HG03066 (cell line): ENCODE results near the gene CBR1.

Experiments used
- ATAC-seq: cut with Tn5 transposase; IDR thresholded peaks from one replicate; pipeline ENCODE4 v1.9.1; 2021; ENCODE audit warnings: low read depth; ENCODE audit not compliant: unreplicated experiment

Gene CBR1

GRCh38 chr21:36069713-36070583 lies at the start of gene CBR1:
TSS of gene CBR1 (plus strand) at chr21:36070024. CDS start at chr21:36070116, 92 bp downstream.
- peak; percentile 97 for ATAC-seq

- ATAC-seq: peak; percentile 79
Observed at GRCh38 chr21:36021251-36021837, 48.5 kb upstream of the CBR1 start.

GRCh38 chr21:36022427-36023091 lies 47.3 kb upstream of the CBR1 start:
- ATAC-seq: no peak

GRCh38 chr21:36023092-36023480 lies 46.7 kb upstream of the CBR1 start:
- ATAC-seq: no peak

GRCh38 chr21:36024782-36025181 lies 45.0 kb upstream of the CBR1 start:
- no peak for ATAC-seq

- no peak for ATAC-seq
Observed at GRCh38 chr21:36027347-36027746, 42.5 kb upstream of the CBR1 start.

GRCh38 chr21:36028127-36029069 lies 41.4 kb upstream of the CBR1 start:
- ATAC-seq: peak; percentile 88

- ATAC-seq: no peak
Observed at GRCh38 chr21:36029309-36029708, 40.5 kb upstream of the CBR1 start.

- no peak for ATAC-seq
Observed at GRCh38 chr21:36030581-36031189, 39.1 kb upstream of the CBR1 start.

- no peak for ATAC-seq
Observed at GRCh38 chr21:36032647-36033406, 37.0 kb upstream of the CBR1 start.

GRCh38 chr21:36034211-36034913 lies 35.5 kb upstream of the CBR1 start:
- no peak for ATAC-seq

- no peak for ATAC-seq
Observed at GRCh38 chr21:36035381-36035791, 34.4 kb upstream of the CBR1 start.

- no peak for ATAC-seq
Observed at GRCh38 chr21:36038701-36039497, 30.9 kb upstream of the CBR1 start.

GRCh38 chr21:36039861-36040260 lies 30.0 kb upstream of the CBR1 start:
- ATAC-seq: no peak

- ATAC-seq: no peak
Observed at GRCh38 chr21:36040389-36040788, 29.4 kb upstream of the CBR1 start.

- ATAC-seq: no peak
Observed at GRCh38 chr21:36041910-36042309, 27.9 kb upstream of the CBR1 start.

GRCh38 chr21:36044056-36044455 lies 25.8 kb upstream of the CBR1 start:
- no peak for ATAC-seq

- ATAC-seq: no peak
Observed at GRCh38 chr21:36045993-36046392, 23.8 kb upstream of the CBR1 start.
